Activated T-cell treated with anti-CD3 and anti-CD28 coated beads for 1 hour (primary cell): Measurements from ENCODE around the gene SFXN3.

Experiments used
- DNase-seq: peaks from one replicate; pipeline ENCODE4 v3.0.0-alpha.2; 2020; ENCODE audit warnings: low read depth

Gene SFXN3

DNA sequence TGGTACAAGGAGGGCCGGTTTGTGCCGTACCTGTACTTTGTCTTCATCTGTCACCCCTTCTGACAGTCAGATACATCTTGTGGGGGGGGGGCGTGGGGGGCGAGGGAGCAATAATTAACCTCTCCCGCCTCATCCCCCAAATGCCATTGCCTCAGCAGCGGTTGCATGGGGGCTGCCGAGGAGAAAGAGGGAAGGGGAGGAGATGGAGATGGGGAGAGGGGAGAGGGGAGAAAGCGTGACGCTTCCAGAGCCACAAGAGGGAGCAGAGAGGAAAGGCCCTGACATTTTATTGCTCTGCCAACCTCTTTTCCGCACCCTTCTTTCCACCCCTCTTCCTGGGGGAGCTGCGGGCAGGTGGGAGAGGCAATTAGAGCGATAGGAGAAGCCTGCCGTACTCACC is 42.6 kb downstream of the SFXN3 start:
- DNase-seq = no peak

DNA sequence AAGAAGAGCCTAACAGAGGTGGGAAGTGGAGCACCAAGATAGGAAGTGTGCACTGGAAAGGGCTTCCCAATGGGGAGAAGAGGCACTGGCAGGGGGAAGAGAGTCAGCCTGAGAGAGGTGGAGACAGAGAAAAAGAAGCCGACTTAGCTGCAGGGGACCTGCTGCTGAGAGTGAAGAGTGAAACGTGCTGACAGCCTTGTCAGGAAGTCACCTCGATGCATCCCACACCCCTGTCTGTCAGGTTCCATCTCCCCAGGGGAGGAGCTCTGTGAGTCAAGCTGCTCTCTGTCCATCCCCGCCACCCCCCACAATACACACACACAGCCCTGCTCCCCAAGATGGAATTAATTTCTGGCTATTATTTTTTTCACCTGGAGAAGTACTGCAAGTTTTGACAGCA is 44.7 kb downstream of the SFXN3 start:
- DNase-seq = no peak

GRCh38 chr10:101076630-101077029 is 45.6 kb downstream of the SFXN3 start:
- DNase-seq = no peak

DNA sequence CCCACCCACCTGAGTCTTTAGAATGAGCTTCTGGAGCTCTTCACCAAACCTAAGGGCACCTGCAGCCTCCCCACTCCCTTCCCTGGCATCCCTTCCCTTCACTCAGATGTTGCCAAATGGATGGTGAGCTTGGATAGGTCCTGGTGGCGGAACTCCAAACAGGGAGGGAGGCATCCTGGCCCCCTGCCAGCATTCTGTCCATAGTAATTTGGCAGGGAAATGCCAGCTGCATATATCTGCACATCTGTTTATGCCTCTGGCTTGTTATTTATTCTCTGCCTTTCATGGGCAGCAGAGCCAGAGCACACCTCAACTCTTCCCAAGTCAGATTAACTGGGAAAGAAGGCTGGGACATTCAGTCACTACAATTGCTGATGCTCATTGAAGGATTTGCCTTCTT is 48.8 kb downstream of the SFXN3 start:
- DNase-seq = no peak

- no peak for DNase-seq
These were observed 50.2 kb downstream of the SFXN3 start for GRCh38 chr10:101080933-101081931.

GRCh38 chr10:101085846-101086245 is 54.8 kb downstream of the SFXN3 start:
- no peak for DNase-seq

DNA sequence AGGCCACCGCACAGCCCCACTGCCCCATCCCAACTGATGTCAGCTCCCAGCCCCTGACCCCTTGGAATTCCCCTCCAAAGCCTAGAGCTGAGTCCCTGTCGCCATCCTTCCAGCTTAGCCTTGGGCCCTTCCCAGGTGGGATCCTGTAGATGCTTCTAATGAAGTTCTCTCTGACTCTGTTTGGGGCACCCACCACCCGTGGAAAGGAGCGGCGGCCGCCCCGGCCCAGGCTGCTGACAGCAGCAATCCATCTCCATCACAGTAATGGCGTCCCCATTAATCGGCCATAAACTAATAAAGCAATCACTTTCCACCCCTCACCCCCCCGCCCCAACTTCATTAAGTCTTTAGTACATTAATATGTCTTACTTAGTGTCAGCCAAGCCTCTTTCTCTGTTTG is 56.3 kb downstream of the SFXN3 start:
- no peak for DNase-seq

DNA sequence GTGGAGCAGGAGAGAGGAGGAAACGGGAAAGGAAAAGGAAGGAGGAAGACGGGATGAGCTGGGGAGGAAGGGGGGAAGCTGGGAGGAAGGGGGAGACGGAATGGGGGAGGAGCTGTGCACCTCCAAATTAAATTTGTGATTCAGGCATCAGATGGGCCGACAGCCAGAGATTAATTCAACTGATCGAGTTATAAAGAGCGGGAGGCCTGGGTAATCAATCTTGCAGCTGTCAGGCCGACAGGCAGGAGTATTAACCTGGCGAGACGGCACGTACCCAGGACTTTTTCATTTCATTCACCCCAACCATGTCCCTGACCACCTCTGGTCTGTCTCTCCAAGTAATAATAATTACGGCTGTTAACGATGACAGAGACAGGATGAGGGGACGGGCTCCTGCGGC is 56.9 kb downstream of the SFXN3 start:
- no peak for DNase-seq

DNA sequence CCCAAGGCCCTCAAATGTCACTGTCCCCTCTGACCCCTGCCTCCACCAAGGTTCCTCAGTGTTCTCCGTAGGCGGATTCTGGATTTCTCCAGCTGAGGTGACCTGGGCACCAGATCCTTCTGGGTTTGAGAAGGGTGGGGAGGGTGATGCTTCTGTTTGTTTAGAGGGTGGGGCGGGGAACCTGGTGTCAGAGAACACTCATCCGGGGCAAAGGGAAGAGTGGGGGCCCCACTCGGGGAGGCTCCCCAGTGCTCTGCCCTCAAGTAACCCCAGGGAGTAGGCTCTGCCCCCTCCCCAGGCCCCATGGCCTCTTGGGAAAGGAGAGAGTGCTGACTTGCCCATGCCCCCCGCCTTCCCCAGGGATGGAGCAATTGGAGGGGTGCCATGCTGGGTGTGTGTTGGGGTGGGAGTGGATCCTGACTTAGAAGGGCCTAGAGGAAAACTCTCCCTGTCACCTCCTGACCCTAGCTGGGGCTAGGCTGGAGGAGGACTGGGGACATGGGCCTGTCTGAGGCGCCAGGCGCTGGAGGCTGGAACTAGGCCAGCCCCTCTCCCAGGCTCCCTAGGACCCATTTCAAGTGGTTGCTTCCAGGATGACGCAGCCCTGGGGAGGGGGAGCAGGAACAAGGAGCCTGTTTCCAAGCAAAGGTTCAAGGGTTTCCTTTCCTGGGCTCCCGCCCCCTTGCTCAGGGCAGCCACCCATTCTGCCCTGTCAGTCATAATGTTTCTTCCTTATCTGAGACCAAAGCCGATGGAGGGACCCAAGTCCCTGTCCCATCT is 58.7 kb downstream of the SFXN3 start:
- no peak for DNase-seq

GRCh38 chr10:101090597-101090996 is 59.6 kb downstream of the SFXN3 start:
- DNase-seq = no peak
